H9 (cell line): ENCODE results near the gene SIKE1. TPM values are rescaled to one million over a fixed set of nuclear protein-coding genes. Genes with fewer than 3 reads are reported as not detected.
A peak's percentile ranks its signal among the peaks of the same experiment; 100 is the strongest.

Experiments
- DNase-seq: peaks from one replicate; pipeline ENCODE4 v3.0.0-alpha.2; 2017
- H2AFZ ChIP-seq: one replicate; pipeline ENCODE4 v1.6.1; 2013; ENCODE audit warnings: mild to moderate bottlenecking, low read length, control low read depth, moderate library complexity
- H2AK5ac ChIP-seq: 2 replicates; pipeline ENCODE4 v1.6.1; 2013; ENCODE audit warnings: low read length, control low read depth, mixed read lengths; ENCODE audit not compliant: insufficient read length
- H2BK120ac ChIP-seq: one replicate; pipeline ENCODE4 v1.6.1; 2013; ENCODE audit warnings: low read depth, mild to moderate bottlenecking, low read length, control low read depth, inconsistent platforms; ENCODE audit not compliant: poor library complexity, severe bottlenecking
- H2BK12ac ChIP-seq: 2 replicates; pipeline ENCODE4 v1.6.1; 2013; ENCODE audit warnings: low read length, control low read depth, mixed read lengths, low read depth; ENCODE audit not compliant: insufficient read length
- H2BK15ac ChIP-seq: 2 replicates; pipeline ENCODE4 v1.6.1; 2013; ENCODE audit warnings: low read depth, low read length, control low read depth
- H2BK20ac ChIP-seq: one replicate; pipeline ENCODE4 v1.6.1; 2013; ENCODE audit warnings: low read depth, mild to moderate bottlenecking, low read length, control low read depth, inconsistent platforms; ENCODE audit not compliant: poor library complexity, severe bottlenecking
- H2BK5ac ChIP-seq: 2 replicates; pipeline ENCODE4 v1.6.1; 2013; ENCODE audit warnings: low read length, control low read depth, mixed read lengths; ENCODE audit not compliant: insufficient read length
- H3K14ac ChIP-seq: 2 replicates; pipeline ENCODE4 v1.6.1; 2013; ENCODE audit warnings: low read length, control low read depth; ENCODE audit not compliant: insufficient read depth
- H3K18ac ChIP-seq: 2 replicates; pipeline ENCODE4 v1.6.1; 2013; ENCODE audit warnings: low read depth, mild to moderate bottlenecking, mixed read lengths, low read length, control low read depth; ENCODE audit not compliant: insufficient read length
- H3K23ac ChIP-seq: 2 replicates; pipeline ENCODE4 v1.6.1; 2013; ENCODE audit warnings: low read length, control low read depth, mixed read lengths, low read depth; ENCODE audit not compliant: insufficient read length
- H3K23me2 ChIP-seq: 2 replicates; pipeline ENCODE4 v1.6.1; 2013; ENCODE audit warnings: low read depth, mild to moderate bottlenecking, mixed read lengths, low read length, control low read depth; ENCODE audit not compliant: insufficient read length, poor library complexity, severe bottlenecking
- H3K27ac ChIP-seq: 2 replicates; pipeline ENCODE4 v1.5.1; 2013; ENCODE audit warnings: low read length, control low read depth, mixed read lengths, low read depth; ENCODE audit not compliant: insufficient read length
- H3K27me3 ChIP-seq: 2 replicates; pipeline ENCODE4 v1.6.1; 2013; ENCODE audit warnings: low read length, control low read depth, inconsistent platforms; ENCODE audit not compliant: insufficient read depth
- H3K4ac ChIP-seq: 2 replicates; pipeline ENCODE4 v1.6.1; 2013; ENCODE audit warnings: low read depth, mild to moderate bottlenecking, control low read depth, inconsistent platforms, low read length, moderate library complexity
- H3K4me1 ChIP-seq: 2 replicates; pipeline ENCODE4 v1.6.1; 2013; ENCODE audit warnings: low read length, control low read depth, inconsistent platforms; ENCODE audit not compliant: insufficient read depth
- H3K4me2 ChIP-seq: 2 replicates; pipeline ENCODE4 v1.6.1; 2013; ENCODE audit warnings: low read length, control low read depth, mixed read lengths; ENCODE audit not compliant: insufficient read length, insufficient read depth
- H3K56ac ChIP-seq: 2 replicates; pipeline ENCODE4 v1.6.1; 2013; ENCODE audit warnings: low read depth, mild to moderate bottlenecking, mixed read lengths, low read length, control low read depth; ENCODE audit not compliant: insufficient read length
- H3K79me1 ChIP-seq: 2 replicates; pipeline ENCODE4 v1.6.1; 2013; ENCODE audit warnings: low read depth, mild to moderate bottlenecking, moderate library complexity, low read length, control low read depth, inconsistent platforms; ENCODE audit not compliant: insufficient read depth, poor library complexity, severe bottlenecking
- H3K79me2 ChIP-seq: 2 replicates; pipeline ENCODE4 v1.6.1; 2013; ENCODE audit warnings: low read length, control low read depth, inconsistent platforms; ENCODE audit not compliant: insufficient read depth
- H3K9ac ChIP-seq: 2 replicates; pipeline ENCODE4 v1.6.1; 2013; ENCODE audit warnings: low read length, control low read depth, mixed read lengths; ENCODE audit not compliant: insufficient read length; ENCODE audit errors: extremely low read depth
- H3K9me3 ChIP-seq: one replicate; pipeline ENCODE4 v1.6.1; 2013; ENCODE audit warnings: low read depth, low read length, inconsistent platforms; ENCODE audit not compliant: control insufficient read depth
- H3T11ph ChIP-seq: one replicate; pipeline ENCODE4 v1.6.1; 2013; ENCODE audit warnings: mild to moderate bottlenecking, low read length, control low read depth, inconsistent platforms
- H4K20me1 ChIP-seq: one replicate; pipeline ENCODE4 v1.6.1; 2013; ENCODE audit not compliant: control insufficient read depth, insufficient read length, insufficient read depth
- H4K5ac ChIP-seq: 2 replicates; pipeline ENCODE4 v1.6.1; 2013; ENCODE audit warnings: low read depth, mild to moderate bottlenecking, mixed read lengths, low read length, control low read depth; ENCODE audit not compliant: insufficient read length
- H4K8ac ChIP-seq: replicated peaks from 2 replicates; pipeline ENCODE4 v1.6.1; 2013; ENCODE audit warnings: low read length, control low read depth, mixed read lengths, low read depth; ENCODE audit not compliant: insufficient read length
- H4K91ac ChIP-seq: 2 replicates; pipeline ENCODE4 v1.6.1; 2013; ENCODE audit warnings: low read depth, mild to moderate bottlenecking, moderate library complexity, mixed read lengths, low read length, control low read depth; ENCODE audit not compliant: insufficient read length
- H3K27ac Mint-ChIP-seq, 3 experiments: 2 replicates in 2 of 3; 3 replicates in 1 of 3; pipeline ENCODE4 v1.8.0; 2020 to 2021; ENCODE audit warnings: mixed read lengths in 3 of 3, mild to moderate bottlenecking in 1 of 3, moderate library complexity in 1 of 3
- H3K27me3 Mint-ChIP-seq: 2 replicates; pipeline ENCODE4 v1.8.0; 2021; ENCODE audit warnings: low read depth, mild to moderate bottlenecking, moderate library complexity, mixed read lengths
- H3K36me3 Mint-ChIP-seq, 3 experiments: 2 replicates in 2 of 3; 3 replicates in 1 of 3; pipeline ENCODE4 v1.8.0; 2020 to 2021; ENCODE audit warnings: low read depth in 3 of 3, mixed read lengths in 3 of 3; ENCODE audit not compliant: insufficient read depth in 1 of 3
- H3K4me1 Mint-ChIP-seq, 2 experiments: 2 replicates each; pipeline ENCODE4 v1.8.0; 2020; ENCODE audit warnings: mixed read lengths in 2 of 2
- H3K4me3 Mint-ChIP-seq, 2 experiments: 2 replicates in 1 of 2; 3 replicates in 1 of 2; pipeline ENCODE4 v1.8.0; 2020 to 2021; ENCODE audit warnings: mild to moderate bottlenecking in 2 of 2, mixed read lengths in 2 of 2, moderate library complexity in 1 of 2
- H3K9me3 Mint-ChIP-seq, 2 experiments: 2 replicates in 1 of 2; 3 replicates in 1 of 2; pipeline ENCODE4 v1.8.0; 2020; ENCODE audit warnings: mild to moderate bottlenecking in 2 of 2, mixed read lengths in 2 of 2, moderate library complexity in 1 of 2
- WGBS: extraction: QIAGEN DNeasy Blood & Tissue Kit; methylation state at CpG from one replicate; pipeline ENCODE4 v1.1.7; 2013; ENCODE audit warnings: missing lambda C conversion rate, low lambda C conversion rate, mixed read lengths; ENCODE audit not compliant: insufficient read length; ENCODE audit errors: extremely low coverage; 5-methylcytosine and 5-hydroxymethylcytosine counted together
- total RNA-seq: library from RNA; stranded (reverse); gene quantifications from 2 replicates; pipeline ENCODE4 v1.2.1, GENCODE V29; 2021
- TF ChIP-seq, protein P1 (sequence below): fragments of 200-600 bp; sonication (generic); conservative IDR thresholded peaks from 3 replicates; pipeline ENCODE4 v1.8.0; 2021; ENCODE audit warnings: antibody characterized with exemption, mild to moderate bottlenecking

SIKE1 gene
- total RNA-seq, 1 experiment from 2014 or later: 75.3 TPM

- Histone ChIP-seq H3K79me2 (peaks cover 42% of the 10 kb centered on the region), H3K18ac (peak within 1 kb of the TSS; percentile 93), H2BK5ac (peak within 1 kb of the TSS; percentile 94), H3K79me1 (no peaks in the 10 kb centered on the region), H3K27ac (peak within 1 kb of the TSS; percentile 76), H3K9ac (peak within 1 kb of the TSS; percentile 98), H2AK5ac (peak within 1 kb of the TSS; percentile 37), H3K4me2 (peak within 1 kb of the TSS; percentile 77), H4K20me1 (no peaks in the 10 kb centered on the region), H4K5ac (peak within 1 kb of the TSS; percentile 97), H4K8ac (peak within 1 kb of the TSS; percentile 85), H2BK15ac (no peak within 1 kb of the TSS), H2AFZ (peak within 1 kb of the TSS; percentile 26), H2BK12ac (no peak within 1 kb of the TSS), H3K4me1 (peaks cover 9% of the 10 kb centered on the region; the same call in 1 of the 2 replicates), H3K9me3 (no peaks in the 10 kb centered on the region), H3K27me3 (no peaks in the 10 kb centered on the region), H3T11ph (peak within 1 kb of the TSS; percentile 63), H3K56ac (peak within 1 kb of the TSS; percentile 95), H3K14ac (peak within 1 kb of the TSS; percentile 97), H2BK20ac (no peak within 1 kb of the TSS), H2BK120ac (peak within 1 kb of the TSS; percentile 99), H3K23ac (no peak within 1 kb of the TSS), H3K4ac (peak within 1 kb of the TSS; percentile 94; the same call in 1 of the 2 replicates), H3K23me2 (peaks cover 3% of the 10 kb centered on the region), H4K91ac (peak within 1 kb of the TSS; percentile 54)
- peak within 1 kb of the TSS; percentile 100 for H3K27ac Mint-ChIP-seq
- peak within 1 kb of the TSS; percentile 100 for H3K4me3 Mint-ChIP-seq
- DNase-seq: peak; percentile 98
- H3K9me3 Mint-ChIP-seq: no peaks in the 10 kb centered on the region; a peak in 2 of 5 replicates
- H3K4me1 Mint-ChIP-seq: peaks cover 38 to 46% of the 10 kb centered on the region in 2 experiments
- WGBS: no CpG with 5 or more reads among the region's 50 CpGs
- peaks cover 12 to 33% (median 26%) of the 10 kb centered on the region in 3 experiments for H3K36me3 Mint-ChIP-seq
- TF ChIP-seq, protein P1, sequence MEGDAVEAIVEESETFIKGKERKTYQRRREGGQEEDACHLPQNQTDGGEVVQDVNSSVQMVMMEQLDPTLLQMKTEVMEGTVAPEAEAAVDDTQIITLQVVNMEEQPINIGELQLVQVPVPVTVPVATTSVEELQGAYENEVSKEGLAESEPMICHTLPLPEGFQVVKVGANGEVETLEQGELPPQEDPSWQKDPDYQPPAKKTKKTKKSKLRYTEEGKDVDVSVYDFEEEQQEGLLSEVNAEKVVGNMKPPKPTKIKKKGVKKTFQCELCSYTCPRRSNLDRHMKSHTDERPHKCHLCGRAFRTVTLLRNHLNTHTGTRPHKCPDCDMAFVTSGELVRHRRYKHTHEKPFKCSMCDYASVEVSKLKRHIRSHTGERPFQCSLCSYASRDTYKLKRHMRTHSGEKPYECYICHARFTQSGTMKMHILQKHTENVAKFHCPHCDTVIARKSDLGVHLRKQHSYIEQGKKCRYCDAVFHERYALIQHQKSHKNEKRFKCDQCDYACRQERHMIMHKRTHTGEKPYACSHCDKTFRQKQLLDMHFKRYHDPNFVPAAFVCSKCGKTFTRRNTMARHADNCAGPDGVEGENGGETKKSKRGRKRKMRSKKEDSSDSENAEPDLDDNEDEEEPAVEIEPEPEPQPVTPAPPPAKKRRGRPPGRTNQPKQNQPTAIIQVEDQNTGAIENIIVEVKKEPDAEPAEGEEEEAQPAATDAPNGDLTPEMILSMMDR: peak; percentile 67
- H3K27me3 Mint-ChIP-seq: peaks cover 1% of the 10 kb centered on the region; the same call in 1 of the 2 replicates
These were observed 22.8 kb downstream of the SIKE1 start, which contains the start of gene CSDE1 for GRCh38 chr1:114757455-114758255. TSS of gene CSDE1 (minus strand) at chr1:114757984. CDS start at chr1:114739890, 18,094 bp downstream.
